Transverse colon (tissue), 3 donors: ENCODE results near the gene SLC35G4.

ENCODE experiments used
- CTCF ChIP-seq, 5 experiments: fragments of 200-600 bp in 3 of 5; fragments of 450-650 bp in 2 of 5; sonication (generic) in 3 of 5; IDR thresholded peaks; 1 replicate in 2 of 5; 2 replicates in 3 of 5; pipeline ENCODE4 v1.5.1; 2016 to 2017; ENCODE audit warnings: antibody characterized with exemption in 5 of 5, inconsistent platforms in 3 of 5, mild to moderate bottlenecking in 2 of 5, moderate library complexity in 1 of 5
- POLR2A ChIP-seq: fragments of 450-650 bp; IDR thresholded peaks from one replicate; pipeline ENCODE4 v1.6.1; 2016; ENCODE audit warnings: antibody characterized with exemption, mild to moderate bottlenecking, moderate library complexity

- TF ChIP-seq POLR2A: no peak
- no peak for TF ChIP-seq CTCF (IDR thresholded peaks at IDR 0.05)
Observed at GRCh38 chr18:11565716-11566115, 43.7 kb upstream of the SLC35G4 start.
